Panc1 (cell line): ENCODE measurements around the gene NNMT.

Experiments
- CTCF ChIP-seq: fragments of 450-650 bp; IDR thresholded peaks from 2 replicates; pipeline ENCODE4 v1.5.1; 2017; ENCODE audit warnings: mild to moderate bottlenecking
- POLR2AphosphoS5 ChIP-seq: IDR thresholded peaks from 2 replicates; pipeline ENCODE4 v1.6.1; 2012; ENCODE audit warnings: mild to moderate bottlenecking, low read depth, low read length, moderate library complexity
- SIN3A ChIP-seq: IDR thresholded peaks from 2 replicates; pipeline ENCODE4 v1.6.1; 2012; ENCODE audit warnings: low read depth, mild to moderate bottlenecking, low read length, moderate library complexity, borderline replicate concordance; ENCODE audit not compliant: insufficient read depth
- TF ChIP-seq, protein P1 (sequence below), 2 experiments: IDR thresholded peaks; 2 replicates each; pipeline ENCODE4 v1.6.1; 2011 to 2012; ENCODE audit warnings: low read depth in 2 of 2, control low read depth in 1 of 2, low read length in 1 of 2, mild to moderate bottlenecking in 1 of 2, moderate library complexity in 1 of 2; ENCODE audit not compliant: insufficient read depth in 1 of 2

- no peak for TF ChIP-seq CTCF
- no peak for TF ChIP-seq POLR2AphosphoS5
- TF ChIP-seq, protein P1, sequence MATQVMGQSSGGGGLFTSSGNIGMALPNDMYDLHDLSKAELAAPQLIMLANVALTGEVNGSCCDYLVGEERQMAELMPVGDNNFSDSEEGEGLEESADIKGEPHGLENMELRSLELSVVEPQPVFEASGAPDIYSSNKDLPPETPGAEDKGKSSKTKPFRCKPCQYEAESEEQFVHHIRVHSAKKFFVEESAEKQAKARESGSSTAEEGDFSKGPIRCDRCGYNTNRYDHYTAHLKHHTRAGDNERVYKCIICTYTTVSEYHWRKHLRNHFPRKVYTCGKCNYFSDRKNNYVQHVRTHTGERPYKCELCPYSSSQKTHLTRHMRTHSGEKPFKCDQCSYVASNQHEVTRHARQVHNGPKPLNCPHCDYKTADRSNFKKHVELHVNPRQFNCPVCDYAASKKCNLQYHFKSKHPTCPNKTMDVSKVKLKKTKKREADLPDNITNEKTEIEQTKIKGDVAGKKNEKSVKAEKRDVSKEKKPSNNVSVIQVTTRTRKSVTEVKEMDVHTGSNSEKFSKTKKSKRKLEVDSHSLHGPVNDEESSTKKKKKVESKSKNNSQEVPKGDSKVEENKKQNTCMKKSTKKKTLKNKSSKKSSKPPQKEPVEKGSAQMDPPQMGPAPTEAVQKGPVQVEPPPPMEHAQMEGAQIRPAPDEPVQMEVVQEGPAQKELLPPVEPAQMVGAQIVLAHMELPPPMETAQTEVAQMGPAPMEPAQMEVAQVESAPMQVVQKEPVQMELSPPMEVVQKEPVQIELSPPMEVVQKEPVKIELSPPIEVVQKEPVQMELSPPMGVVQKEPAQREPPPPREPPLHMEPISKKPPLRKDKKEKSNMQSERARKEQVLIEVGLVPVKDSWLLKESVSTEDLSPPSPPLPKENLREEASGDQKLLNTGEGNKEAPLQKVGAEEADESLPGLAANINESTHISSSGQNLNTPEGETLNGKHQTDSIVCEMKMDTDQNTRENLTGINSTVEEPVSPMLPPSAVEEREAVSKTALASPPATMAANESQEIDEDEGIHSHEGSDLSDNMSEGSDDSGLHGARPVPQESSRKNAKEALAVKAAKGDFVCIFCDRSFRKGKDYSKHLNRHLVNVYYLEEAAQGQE (IDR thresholded peaks at IDR 0.05; ENCODE audit: insufficient read depth in 1 of 2, low read depth in 2 of 2, low read length in 1 of 2), result no peak
- no peak for TF ChIP-seq SIN3A
These were observed 42.4 kb upstream of the NNMT start for GRCh38 chr11:114253771-114254170.
